HG03520 (cell line): ENCODE data around the gene DMBX1.
A peak's percentile ranks its signal among the peaks of the same experiment; 100 is the strongest.

ENCODE experiments used
- ATAC-seq: cut with Tn5 transposase; IDR thresholded peaks from one replicate; pipeline ENCODE4 v1.9.1; 2021; ENCODE audit warnings: mild to moderate bottlenecking, moderate library complexity; ENCODE audit not compliant: unreplicated experiment

DMBX1 gene

DNA sequence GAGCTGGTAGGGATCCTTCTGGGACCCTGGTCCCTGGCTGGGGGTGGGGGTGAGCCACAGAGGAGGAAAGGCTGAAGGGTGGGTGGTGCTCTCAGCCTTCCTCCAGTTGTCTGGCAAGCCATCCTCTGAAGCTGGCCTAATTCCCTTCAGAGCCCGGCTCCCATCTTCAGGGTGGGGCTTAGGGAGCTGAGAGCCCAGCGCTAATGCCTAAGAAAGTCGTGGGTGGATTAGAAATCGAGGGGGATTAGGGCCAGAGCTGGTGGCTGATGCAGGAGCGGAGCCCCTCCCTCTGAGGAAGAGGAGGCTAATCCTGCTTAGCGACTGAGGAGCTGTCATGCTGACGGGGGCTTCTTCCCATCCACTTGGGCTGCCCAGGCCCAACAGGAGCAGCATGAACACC, 30.8 kb upstream of the DMBX1 start:
- no peak for ATAC-seq

GRCh38 chr1:46459315-46459714, 30.3 kb upstream of the DMBX1 start:
- ATAC-seq: no peak

- ATAC-seq: no peak
Measured at GRCh38 chr1:46461017-46461808, 28.4 kb upstream of the DMBX1 start.

DNA sequence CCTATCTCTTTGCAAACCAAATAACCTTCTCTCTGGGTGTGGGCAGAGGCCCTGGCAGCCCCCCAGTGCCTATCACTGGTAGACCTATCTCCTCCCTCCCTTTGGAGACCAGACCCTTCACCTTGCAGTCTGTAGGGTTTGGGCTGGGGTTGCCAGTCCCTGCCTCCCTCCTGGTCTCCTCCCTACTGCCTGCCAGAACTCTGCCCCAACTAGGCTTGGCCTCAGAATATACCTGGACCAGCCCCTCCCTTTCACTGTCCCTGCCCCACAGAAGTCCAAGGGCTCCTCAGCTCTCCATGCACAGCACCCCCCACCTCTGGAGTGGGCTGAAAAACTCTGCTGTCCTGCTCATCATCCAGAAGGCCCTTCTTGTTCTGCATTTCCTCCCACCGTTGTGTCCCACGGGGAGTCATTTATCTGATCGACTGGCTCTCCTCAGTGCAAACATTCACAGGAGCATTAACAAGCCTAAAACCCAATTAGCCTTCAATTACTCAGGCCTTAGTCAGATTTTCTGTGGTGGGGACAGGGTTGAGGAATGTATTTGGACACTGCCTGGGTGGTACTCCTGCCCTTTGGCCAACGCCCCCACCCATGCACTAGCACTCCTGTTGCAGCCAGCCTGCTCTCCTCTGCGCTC, 27.7 kb upstream of the DMBX1 start:
- no peak for ATAC-seq

DNA sequence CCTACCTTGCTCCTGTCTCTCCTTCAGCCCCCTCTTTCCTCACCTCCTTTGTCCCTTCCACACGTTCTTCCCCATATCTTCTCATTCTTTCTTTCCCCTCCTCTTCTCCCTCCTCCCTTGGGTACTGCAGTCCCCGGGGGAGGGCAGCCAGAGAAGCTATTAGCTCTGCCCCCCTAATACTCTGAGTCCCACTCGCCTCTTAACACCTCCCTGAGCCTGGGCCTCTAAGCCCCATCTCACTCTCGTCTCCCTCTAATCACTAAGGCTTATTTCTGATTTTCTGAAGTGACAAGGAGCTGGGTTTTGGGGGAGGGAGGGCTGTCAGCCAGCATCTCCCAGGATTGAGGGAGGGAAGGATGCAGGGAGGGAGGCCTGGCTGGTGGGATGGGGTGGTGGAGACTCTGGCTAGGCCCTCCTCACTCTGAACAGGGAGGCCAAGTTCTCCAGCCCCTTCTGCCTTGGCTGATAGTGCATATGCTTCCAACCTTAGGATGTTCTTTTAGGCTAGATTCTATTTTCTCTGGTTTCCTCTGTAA, 25.6 kb upstream of the DMBX1 start:
- ATAC-seq: no peak

GRCh38 chr1:46464915-46465314, 24.7 kb upstream of the DMBX1 start:
- no peak for ATAC-seq

GRCh38 chr1:46465981-46466476, 23.6 kb upstream of the DMBX1 start:
- ATAC-seq: no peak

DNA sequence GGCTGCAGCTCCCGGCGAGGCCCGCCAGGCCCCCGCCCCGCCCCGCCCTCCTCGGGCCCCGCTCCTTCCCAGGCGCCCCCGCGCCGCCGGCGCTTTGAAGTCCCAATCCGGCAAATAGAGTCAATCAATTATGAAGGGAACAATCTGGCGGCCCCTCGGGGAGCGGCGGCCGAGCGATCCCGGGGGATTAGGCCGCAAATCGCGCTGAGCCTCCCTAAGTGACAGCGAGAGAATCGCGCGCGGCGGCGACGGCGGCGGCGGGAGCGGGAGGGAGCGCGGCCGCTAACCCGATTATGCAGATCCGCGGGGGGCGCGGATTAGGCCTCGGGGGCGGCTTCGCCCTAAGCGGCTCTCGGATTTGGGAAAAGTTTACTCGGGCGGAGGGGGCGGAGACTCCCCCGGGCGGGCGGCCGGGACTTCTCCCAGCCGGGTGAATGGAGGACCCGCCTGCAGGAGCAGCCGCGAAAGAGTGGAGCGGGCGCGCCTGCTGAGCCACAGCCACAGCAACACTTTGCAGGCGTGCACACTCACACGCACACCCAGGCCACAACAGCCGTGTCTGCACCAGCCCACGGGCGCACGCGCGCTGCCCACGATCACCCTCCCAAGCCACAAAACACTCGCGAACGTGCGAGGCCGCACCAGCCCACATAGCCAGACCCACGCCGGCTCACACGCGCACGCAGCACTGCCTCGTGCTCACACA, 23.0 kb upstream of the DMBX1 start:
- ATAC-seq: no peak

DNA sequence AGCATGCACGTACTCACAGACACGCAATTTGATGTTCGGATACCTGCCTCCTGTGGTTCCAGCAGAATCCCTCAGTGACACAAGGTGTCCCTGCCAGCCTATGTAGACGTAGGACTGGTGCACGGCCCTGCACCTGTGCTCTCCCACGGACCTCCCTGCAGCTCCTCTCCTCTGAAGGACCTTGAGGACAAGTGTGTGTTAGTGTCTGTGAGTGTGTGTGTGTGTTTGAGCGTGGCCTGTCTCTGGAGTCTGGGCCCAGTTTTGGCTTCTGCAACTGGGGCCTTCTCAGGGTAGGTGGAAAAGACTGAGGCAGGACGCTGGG, 22.5 kb upstream of the DMBX1 start:
- no peak for ATAC-seq

- ATAC-seq: no peak
Measured at GRCh38 chr1:46469881-46470280, 19.8 kb upstream of the DMBX1 start.

- no peak for ATAC-seq
Measured at GRCh38 chr1:46471848-46472492, 17.7 kb upstream of the DMBX1 start.

GRCh38 chr1:46472498-46473181, 17.0 kb upstream of the DMBX1 start:
- no peak for ATAC-seq

GRCh38 chr1:46473991-46474390, 15.6 kb upstream of the DMBX1 start:
- ATAC-seq: no peak

DNA sequence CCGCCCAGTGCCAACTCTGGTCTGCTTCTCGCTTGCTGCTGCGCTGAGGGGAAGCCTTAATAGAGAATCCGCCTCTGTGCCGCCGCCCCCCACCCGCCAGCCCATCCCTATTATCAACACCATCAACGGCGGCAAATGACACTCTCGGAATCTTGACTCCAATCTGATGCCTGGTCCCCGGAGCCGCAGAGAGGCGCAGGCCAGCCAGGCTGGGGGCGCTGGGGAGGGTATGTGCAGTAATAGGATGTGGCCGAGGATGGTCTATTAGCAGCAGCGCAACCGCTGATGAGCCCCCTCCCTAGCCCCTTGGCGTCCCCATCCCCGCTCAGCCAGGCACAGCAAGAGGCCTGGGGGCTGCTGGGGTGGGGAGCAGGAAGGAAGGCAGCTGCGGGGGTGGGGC, 15.1 kb upstream of the DMBX1 start:
- ATAC-seq: no peak

- ATAC-seq: no peak
Measured at GRCh38 chr1:46476673-46477072, 13.0 kb upstream of the DMBX1 start.

DNA sequence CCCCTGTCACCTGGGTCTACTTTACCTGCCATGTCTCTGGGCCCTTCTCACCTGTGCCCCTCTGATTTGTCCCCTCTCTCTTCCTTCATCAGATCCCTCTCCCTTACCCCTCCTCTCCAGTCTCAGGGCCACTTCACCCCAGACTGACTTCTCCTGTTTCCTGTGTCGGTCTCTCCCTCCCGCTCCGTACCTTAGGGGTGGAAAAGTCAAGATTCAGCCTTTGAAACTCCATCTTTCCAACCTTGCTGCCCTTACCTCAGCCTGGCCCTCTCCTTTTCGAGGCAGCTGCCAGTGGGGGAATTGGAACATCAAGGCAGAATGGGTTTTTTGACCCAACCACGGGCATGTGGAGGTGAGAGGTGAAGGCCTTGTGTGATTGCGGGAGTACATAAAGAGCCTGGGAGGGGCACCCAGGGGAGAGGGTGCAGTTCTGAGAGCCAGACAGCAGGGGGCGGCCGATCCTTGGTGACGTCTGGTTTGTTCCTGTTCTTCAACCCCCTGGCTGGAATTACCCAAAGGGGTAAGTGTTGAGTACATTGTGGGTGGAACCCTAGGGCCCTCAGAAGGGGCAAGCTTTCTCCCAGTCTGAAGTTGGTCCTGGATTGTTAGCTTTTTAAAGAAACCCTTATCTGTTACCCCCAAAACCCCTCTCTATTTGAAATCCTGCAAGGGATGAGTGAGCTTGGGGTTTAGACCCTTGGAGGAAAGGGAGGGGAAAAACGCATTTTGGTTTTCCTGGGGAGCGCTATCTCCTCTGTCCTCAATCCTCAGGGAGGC, 12.3 kb upstream of the DMBX1 start:
- peak; percentile 67 for ATAC-seq

DNA sequence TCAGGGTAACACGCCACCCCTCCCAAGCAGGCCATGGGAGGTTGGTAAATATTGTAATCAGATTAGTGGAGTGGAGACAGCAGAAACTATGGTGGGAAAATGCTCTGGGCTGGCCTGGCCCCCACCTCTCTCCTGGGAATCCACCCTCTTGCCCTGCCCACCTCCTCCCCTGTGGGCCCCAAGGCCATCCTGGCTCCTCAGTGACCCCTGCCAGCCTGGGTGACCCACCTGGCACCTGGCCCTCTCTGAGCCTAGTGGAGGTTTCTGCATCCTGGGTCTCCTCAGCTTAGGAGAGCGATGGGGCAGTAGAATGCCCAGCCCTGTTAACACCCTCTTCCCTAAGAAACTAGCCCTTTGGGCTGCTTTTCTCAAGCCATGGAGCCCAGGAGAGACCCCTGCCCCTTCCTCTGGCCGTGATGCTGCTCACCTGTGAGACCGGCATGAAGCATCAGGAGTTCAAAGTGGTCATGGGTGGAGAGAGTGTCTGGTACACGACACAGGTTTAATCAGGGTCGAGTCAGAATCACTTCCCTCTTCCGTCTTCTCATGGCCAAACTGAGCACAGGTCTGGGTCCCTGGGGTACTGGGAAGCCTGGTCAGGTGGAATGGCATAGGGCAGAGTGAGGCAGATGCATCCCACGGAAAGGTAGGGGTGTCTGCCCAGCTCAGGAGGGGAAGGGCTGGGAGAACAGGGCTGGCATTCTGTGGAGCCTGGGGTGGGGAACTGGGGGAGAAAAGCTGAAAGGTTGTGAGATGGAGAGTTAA, 10.7 kb upstream of the DMBX1 start:
- no peak for ATAC-seq

GRCh38 chr1:46479744-46480350, 9.8 kb upstream of the DMBX1 start:
- no peak for ATAC-seq
